SU-DHL-6 (cell line): ENCODE results near the gene DAPK2.

Experiments used
- H2AFZ ChIP-seq: fragments of 200-600 bp; sonication (generic); 2 replicates; pipeline ENCODE4 v1.6.1; 2014; ENCODE audit warnings: low read depth, mild to moderate bottlenecking, moderate library complexity, mixed read lengths, antibody characterized with exemption, low read length; ENCODE audit not compliant: severe bottlenecking
- H3F3A ChIP-seq: fragments of 200-600 bp; shearing (Covaris generic); 2 replicates; pipeline ENCODE4 v1.6.0; 2016; ENCODE audit warnings: antibody characterized with exemption, mild to moderate bottlenecking; ENCODE audit not compliant: insufficient read depth
- H3K27ac ChIP-seq: fragments of 200-600 bp; sonication (generic); 2 replicates; pipeline ENCODE4 v1.5.1; 2016; ENCODE audit warnings: low read depth, mild to moderate bottlenecking, low read length, moderate library complexity, mixed read lengths
- H3K27me3 ChIP-seq: fragments of 200-600 bp; sonication (generic), shearing (Covaris generic); 2 replicates; pipeline ENCODE4 v1.6.0; 2014; ENCODE audit warnings: mild to moderate bottlenecking, low read length
- H3K36me3 ChIP-seq: fragments of 200-600 bp; sonication (generic); 2 replicates; pipeline ENCODE4 v1.6.1; 2014; ENCODE audit warnings: mild to moderate bottlenecking, low read length, mixed read lengths
- H3K4me2 ChIP-seq: fragments of 300-600, 200-600 bp; shearing (Covaris generic), sonication (generic); 2 replicates; pipeline ENCODE4 v1.6.0; 2014; ENCODE audit warnings: low read length, low read depth, mild to moderate bottlenecking; ENCODE audit not compliant: poor library complexity, severe bottlenecking
- H3K4me3 ChIP-seq: fragments of 200-600 bp; sonication (generic); 2 replicates; pipeline ENCODE4 v1.5.1; 2014; ENCODE audit warnings: antibody characterized with exemption, low read length, mild to moderate bottlenecking, mixed read lengths; ENCODE audit not compliant: insufficient read depth, poor library complexity, severe bottlenecking
- H3K79me2 ChIP-seq: fragments of 200-600 bp; sonication (generic); 2 replicates; pipeline ENCODE4 v1.6.1; 2014; ENCODE audit warnings: mild to moderate bottlenecking, low read length, moderate library complexity; ENCODE audit not compliant: insufficient read depth
- H3K9ac ChIP-seq: fragments of 200-600 bp; sonication (generic); 2 replicates; pipeline ENCODE4 v1.7.0; 2014; ENCODE audit warnings: mild to moderate bottlenecking, low read length
- H3K9me2 ChIP-seq: fragments of 200-600 bp; sonication (generic); replicated peaks from 2 replicates; pipeline ENCODE4 v1.6.1; 2014; ENCODE audit warnings: low read length; ENCODE audit not compliant: insufficient read depth
- H3K9me3 ChIP-seq: fragments of 200-600 bp; sonication (generic); 2 replicates; pipeline ENCODE4 v1.6.1; 2014; ENCODE audit warnings: low read length, mixed read lengths; ENCODE audit not compliant: insufficient read depth
- H4K20me1 ChIP-seq: fragments of 200-600 bp; sonication (generic); 2 replicates; pipeline ENCODE4 v1.6.1; 2014; ENCODE audit warnings: low read depth, mild to moderate bottlenecking, antibody characterized with exemption, low read length, moderate library complexity, mixed read lengths
- EZH2phosphoT487 ChIP-seq: fragments of 200-600 bp; sonication (generic), shearing (Covaris generic); conservative IDR thresholded peaks from 2 replicates; pipeline ENCODE4 v1.6.1; 2018; ENCODE audit warnings: mild to moderate bottlenecking, antibody characterized with exemption, low read length, moderate library complexity, mixed read lengths
- TF ChIP-seq, protein P1 (sequence below): fragments of 200-600 bp; sonication (generic); IDR thresholded peaks from one replicate; pipeline ENCODE4 v1.5.1; 2017; ENCODE audit warnings: antibody characterized with exemption, mild to moderate bottlenecking, low read length, moderate library complexity; ENCODE audit not compliant: insufficient read depth, poor library complexity, severe bottlenecking

The DAPK2 gene

GRCh38 chr15:63992300-63992699 lies 54.0 kb downstream of the DAPK2 start:
- no peaks in the 10 kb centered on the region for H3K27me3 ChIP-seq
- no peaks in the 10 kb centered on the region for H3K36me3 ChIP-seq

GRCh38 chr15:63991706-63992105 lies 54.6 kb downstream of the DAPK2 start:
- Histone ChIP-seq H3K9me3 (no peaks in the 10 kb centered on the region), H3F3A (no peaks in the 10 kb centered on the region), H3K9me2 (no peaks in the 10 kb centered on the region), H2AFZ (no peak overlapping the region), H4K20me1 (no peaks in the 10 kb centered on the region), H3K4me3 (no peak overlapping the region), H3K79me2 (no peaks in the 10 kb centered on the region), H3K27ac (no peak overlapping the region), H3K9ac (no peak overlapping the region), H3K36me3 (no peaks in the 10 kb centered on the region), H3K4me2 (no peak overlapping the region), H3K27me3 (no peaks in the 10 kb centered on the region)
- TF ChIP-seq EZH2phosphoT487 = no peak
- TF ChIP-seq, protein P1, sequence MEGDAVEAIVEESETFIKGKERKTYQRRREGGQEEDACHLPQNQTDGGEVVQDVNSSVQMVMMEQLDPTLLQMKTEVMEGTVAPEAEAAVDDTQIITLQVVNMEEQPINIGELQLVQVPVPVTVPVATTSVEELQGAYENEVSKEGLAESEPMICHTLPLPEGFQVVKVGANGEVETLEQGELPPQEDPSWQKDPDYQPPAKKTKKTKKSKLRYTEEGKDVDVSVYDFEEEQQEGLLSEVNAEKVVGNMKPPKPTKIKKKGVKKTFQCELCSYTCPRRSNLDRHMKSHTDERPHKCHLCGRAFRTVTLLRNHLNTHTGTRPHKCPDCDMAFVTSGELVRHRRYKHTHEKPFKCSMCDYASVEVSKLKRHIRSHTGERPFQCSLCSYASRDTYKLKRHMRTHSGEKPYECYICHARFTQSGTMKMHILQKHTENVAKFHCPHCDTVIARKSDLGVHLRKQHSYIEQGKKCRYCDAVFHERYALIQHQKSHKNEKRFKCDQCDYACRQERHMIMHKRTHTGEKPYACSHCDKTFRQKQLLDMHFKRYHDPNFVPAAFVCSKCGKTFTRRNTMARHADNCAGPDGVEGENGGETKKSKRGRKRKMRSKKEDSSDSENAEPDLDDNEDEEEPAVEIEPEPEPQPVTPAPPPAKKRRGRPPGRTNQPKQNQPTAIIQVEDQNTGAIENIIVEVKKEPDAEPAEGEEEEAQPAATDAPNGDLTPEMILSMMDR = no peak

More at GRCh38 chr15:63992300-63992699, 54.0 kb downstream of the DAPK2 start:
- Histone ChIP-seq H3K4me2 (no peak overlapping the region), H3K4me3 (no peak overlapping the region), H3K27ac (no peak overlapping the region), H2AFZ (no peak overlapping the region), H3K9me3 (no peaks in the 10 kb centered on the region), H3F3A (no peaks in the 10 kb centered on the region), H3K79me2 (no peaks in the 10 kb centered on the region), H3K9ac (no peak overlapping the region), H4K20me1 (no peaks in the 10 kb centered on the region), H3K9me2 (no peaks in the 10 kb centered on the region)
- TF ChIP-seq EZH2phosphoT487 = no peak
- TF ChIP-seq, protein P1 = no peak

DNA sequence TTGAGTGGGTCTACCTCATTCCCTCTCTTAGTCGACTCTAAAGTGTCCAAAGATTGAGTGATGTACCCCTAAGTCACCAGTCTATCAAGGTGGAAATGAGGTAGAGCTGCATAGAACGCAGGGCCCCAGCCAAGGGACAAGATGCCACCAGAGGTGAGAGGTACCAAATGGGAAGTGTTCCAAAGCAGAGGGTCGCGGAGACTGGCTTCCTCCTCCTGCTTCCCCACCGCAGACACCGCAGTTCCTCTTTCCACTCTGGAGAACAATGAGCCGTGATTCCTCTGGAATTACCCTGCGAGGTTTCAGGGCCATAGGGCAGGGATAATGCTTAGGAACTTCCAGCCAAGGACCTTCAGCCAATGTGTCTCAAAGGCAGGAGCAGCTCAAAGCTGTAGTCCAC lies 55.8 kb downstream of the DAPK2 start:
- H3K9me2 ChIP-seq = no peaks in the 10 kb centered on the region
- H3F3A ChIP-seq = no peaks in the 10 kb centered on the region
- no peak overlapping the region for H3K4me3 ChIP-seq
- H3K27ac ChIP-seq = no peak overlapping the region
- TF ChIP-seq, protein P1 = no peak
- no peak for TF ChIP-seq EZH2phosphoT487
- no peak overlapping the region for H2AFZ ChIP-seq
- H3K79me2 ChIP-seq = no peaks in the 10 kb centered on the region
- H3K4me2 ChIP-seq = no peak overlapping the region
- no peaks in the 10 kb centered on the region for H3K36me3 ChIP-seq
- H3K9me3 ChIP-seq = no peaks in the 10 kb centered on the region
- H4K20me1 ChIP-seq = no peaks in the 10 kb centered on the region
- H3K9ac ChIP-seq = no peak overlapping the region
- H3K27me3 ChIP-seq = no peaks in the 10 kb centered on the region
